ENCODE measurements around the gene SUSD6.
"Not testable (repeated sequence)": the region's sequence is repeated elsewhere in the genome, so short reads cannot be mapped to it uniquely, and the experiment has no call there.

SUSD6 gene

DNA sequence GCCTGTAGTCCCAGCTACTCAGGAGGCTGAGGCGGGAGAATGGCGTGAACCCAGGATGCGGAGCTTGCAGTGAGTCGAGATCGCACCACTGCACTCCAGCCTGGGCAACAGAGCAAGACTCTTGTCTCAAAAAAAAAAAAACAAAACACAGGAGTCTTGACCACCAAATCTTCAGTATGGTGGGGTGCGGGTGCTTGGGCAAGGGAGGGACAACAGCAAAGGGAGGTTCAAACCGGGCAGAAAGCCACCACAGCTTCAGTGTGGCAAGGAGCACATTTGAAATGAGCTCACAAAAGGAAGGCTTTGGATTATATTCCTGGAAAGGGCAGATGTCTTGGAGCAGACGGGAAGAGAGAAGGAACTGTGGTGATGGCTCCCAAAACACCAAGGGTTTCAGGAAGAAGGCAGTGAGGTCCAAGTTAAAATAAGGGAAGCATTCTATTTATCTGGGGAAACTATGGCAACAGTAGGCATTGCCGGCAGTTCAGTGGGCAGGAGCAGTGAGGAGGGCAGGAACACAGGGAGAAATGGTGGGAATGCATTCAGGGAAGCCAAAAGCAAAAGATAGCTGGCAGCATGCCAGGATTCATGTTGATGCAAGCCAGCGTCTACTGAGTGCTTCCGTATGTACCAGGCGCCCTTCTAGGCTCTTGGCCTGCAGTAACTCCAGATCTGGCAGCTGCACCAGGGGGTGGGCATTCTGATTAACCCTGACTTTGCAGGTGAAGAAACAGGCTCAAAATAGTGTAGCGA lies 104.5 kb downstream of the SUSD6 start:
- ChIA-PET CTCF (interaction anchor here (1.0 to 1.3 kb wide), 2 partner anchors 9 to 11 kb away, joined by 3 to 4 read pairs; no protein-coding TSS in a partner anchor), POLR2A (ENCODE audit: low non-redundant PET) (no interaction called here)
- DNase-seq (ENCODE audit: low spot score): peak; percentile 89
- peak overlapping the region; percentile 94 for H3K27ac ChIP-seq
- no peak for TF ChIP-seq CTCF (conservative IDR thresholded peaks at IDR 0.05; ENCODE audit: low read depth)

- CTCF ChIA-PET: interaction anchor here (1.0 to 1.3 kb wide), 2 partner anchors 10 to 11 kb away, joined by 3 to 4 read pairs; no protein-coding TSS in a partner anchor
- POLR2A ChIA-PET (ENCODE audit: low non-redundant PET): no interaction called here
- peak; percentile 77 for DNase-seq (ENCODE audit: low spot score)
- TF ChIP-seq CTCF (conservative IDR thresholded peaks at IDR 0.05; ENCODE audit: low read depth): 0 out of 2 replicates have a peak, but pooled peaks have one; percentile 12
- H3K27ac ChIP-seq: peak overlapping the region; percentile 94
These were observed 105.2 kb downstream of the SUSD6 start for GRCh38 chr14:69716478-69717187.

- POLR2A ChIA-PET (ENCODE audit: low non-redundant PET); DNase-seq (ENCODE audit: low spot score): not testable (repeated sequence)
- peak overlapping the region; percentile 94 for H3K27ac ChIP-seq
- CTCF ChIA-PET: interaction anchor here (0.7 kb wide), 1 partner anchor 15 kb away, joined by 3 read pairs; no protein-coding TSS in a partner anchor
These were observed 107.2 kb downstream of the SUSD6 start for GRCh38 chr14:69718614-69719013.

DNA sequence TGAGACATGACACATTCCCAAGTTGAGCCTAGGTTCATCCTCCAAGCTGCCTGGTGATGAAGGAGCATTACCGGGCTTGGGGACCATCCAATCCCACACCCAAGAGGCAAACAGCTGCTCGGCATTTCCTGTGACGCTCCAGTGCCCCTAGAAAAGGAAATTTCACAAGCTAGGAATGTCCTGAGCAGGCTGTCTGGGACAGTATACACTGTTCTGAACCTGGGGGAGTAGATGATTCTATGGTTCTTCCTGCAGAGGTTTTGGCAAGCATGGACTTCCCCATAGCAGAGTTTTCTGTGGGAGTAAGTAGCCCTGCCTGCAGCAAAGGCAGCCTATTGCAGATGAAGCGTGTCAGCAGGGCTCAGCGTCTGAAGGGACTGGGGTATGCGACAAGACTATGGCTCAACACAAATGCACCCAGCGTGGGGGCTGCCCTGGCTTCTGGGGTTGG lies 108.1 kb downstream of the SUSD6 start:
- CTCF ChIA-PET: interaction anchor here (0.7 kb wide), 1 partner anchor 16 kb away, joined by 3 read pairs; no protein-coding TSS in a partner anchor
- peak overlapping the region; percentile 94 for H3K27ac ChIP-seq
- peak; percentile 16 for DNase-seq (ENCODE audit: low spot score)
- no peak for TF ChIP-seq CTCF (conservative IDR thresholded peaks at IDR 0.05; ENCODE audit: low read depth)
- POLR2A ChIA-PET (ENCODE audit: low non-redundant PET): no interaction called here

DNA sequence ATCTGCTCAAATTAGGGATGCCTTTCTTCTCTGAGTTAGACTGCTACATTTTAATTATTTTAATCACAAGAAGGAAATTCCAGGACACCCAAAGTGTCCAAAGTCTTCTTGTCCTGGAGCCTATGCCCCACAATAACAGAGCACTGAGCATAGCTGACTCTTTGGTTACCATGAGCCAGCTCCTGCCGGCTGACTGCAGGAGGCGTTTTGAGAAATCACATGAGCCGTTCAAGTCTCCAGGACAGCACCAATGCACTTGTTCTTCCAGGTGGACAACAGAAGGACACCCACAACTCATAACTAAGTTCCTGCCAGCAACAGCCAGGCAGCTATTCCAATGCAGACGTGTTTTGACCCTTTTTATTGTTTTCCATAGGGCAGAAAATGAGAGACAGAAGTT lies 109.5 kb downstream of the SUSD6 start:
- ChIA-PET CTCF (interaction anchor here (0.6 kb wide), 1 partner anchor 10 kb away, joined by 3 read pairs; no protein-coding TSS in a partner anchor), POLR2A (ENCODE audit: low non-redundant PET) (no interaction called here)
- H3K27ac ChIP-seq: no peak overlapping the region
- no peak for DNase-seq (ENCODE audit: low spot score)
- TF ChIP-seq CTCF (conservative IDR thresholded peaks at IDR 0.05; ENCODE audit: low read depth): no peak

DNA sequence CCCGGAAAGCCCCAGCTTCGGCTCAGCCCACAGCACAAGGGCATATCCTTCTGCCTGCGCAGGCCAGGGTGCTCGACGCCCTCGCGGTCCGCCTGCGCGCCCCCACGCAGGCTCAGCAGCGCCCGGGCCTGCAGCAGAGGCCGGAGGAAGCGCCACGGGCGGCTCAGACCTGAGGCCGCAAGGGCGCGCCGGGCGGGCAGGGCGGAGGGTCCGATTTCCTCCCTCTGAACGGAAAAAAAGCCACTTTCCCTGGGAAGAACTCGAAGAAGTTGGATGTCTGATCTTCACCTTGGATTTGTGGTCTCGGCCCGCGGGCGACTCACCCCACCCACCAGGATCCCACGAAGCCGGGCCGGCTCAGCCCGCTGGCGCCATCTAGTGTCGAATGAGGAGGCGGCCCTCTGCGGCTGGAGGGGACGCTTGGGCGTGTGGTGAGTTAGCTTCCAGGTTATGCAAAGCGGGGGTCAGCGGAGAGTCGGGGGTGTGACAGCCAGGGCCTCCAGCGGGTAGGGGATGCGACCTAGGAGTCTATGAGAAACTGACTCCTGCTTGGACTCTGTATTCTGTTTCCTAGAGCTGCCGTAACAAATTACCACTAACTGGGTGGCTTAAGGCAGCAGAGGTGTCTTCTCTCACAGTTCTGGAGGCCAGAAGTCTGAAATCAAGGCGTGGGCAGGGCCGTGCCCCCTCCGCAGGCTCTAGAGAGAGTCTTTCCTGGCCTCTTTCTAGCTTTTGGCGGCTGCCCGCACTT lies 115.5 kb downstream of the SUSD6 start:
- ChIA-PET POLR2A (ENCODE audit: low non-redundant PET) (interaction anchor here (0.7 kb wide), 1 partner anchor 302 kb away, joined by 3 read pairs; no protein-coding TSS in a partner anchor), CTCF (interaction anchor here (0.6 to 2.0 kb wide), 23 partner anchors 10 to 607 kb away, joined by 3 to 22 read pairs (median 4); partner anchors contain the start of gene CCDC177)
- H3K27ac ChIP-seq: peak overlapping the region; percentile 50
- peak; percentile 80 for DNase-seq (ENCODE audit: low spot score)
- TF ChIP-seq CTCF (conservative IDR thresholded peaks at IDR 0.05; ENCODE audit: low read depth): peak; percentile 96

Measured in RWPE1 (cell line).